COR-L47 (cell line): Measurements from ENCODE around the gene FRYL.
"Not testable (repeated sequence)": the region's sequence is repeated elsewhere in the genome, so short reads cannot be mapped to it uniquely, and the experiment has no call there.

Source experiments
- DNase-seq: peaks from one replicate; lab custom pipeline; 2025; lab: John Stamatoyannopoulos, UW

Gene FRYL

DNA sequence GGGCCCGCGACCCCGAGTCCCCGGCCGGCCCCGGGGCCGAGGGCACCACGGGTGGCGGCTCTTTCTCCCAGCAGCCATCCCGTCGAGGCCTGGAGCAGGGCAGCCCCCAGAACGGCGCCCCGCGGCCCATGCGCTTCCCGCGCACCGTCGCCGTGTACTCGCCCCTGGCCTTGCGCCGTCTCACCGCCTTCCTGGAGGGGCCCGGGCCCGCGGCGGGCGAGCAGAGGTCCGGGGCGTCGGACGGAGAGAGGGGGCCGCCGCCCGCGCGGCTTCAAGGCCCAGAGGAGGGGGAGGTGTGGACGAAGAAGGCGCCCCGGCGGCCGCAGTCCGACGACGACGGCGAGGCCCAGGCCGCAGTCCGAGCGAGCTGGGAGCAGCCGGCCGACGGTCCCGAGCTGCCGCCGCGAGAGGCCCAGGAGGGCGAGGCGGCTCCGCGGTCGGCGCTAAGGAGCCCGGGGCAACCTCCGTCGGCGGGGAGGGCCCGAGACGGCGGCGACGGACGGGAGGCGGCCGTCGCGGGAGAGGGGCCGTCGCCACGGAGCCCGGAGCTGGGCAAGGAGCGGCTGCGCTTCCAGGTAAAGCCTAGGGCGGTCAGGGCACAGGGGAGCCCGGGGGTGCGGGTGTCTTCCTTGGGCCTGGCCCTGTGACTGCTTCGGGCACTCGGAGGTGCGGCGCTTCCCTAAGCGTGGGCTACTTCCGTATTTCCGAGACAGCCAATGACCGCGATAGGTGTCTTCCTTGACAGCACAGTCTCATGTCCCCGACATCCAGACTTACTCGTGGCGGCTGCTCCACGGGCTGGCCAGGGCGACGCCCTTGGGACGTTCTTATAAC, 289.2 kb downstream of the FRYL start:
- DNase-seq = no peak

DNA sequence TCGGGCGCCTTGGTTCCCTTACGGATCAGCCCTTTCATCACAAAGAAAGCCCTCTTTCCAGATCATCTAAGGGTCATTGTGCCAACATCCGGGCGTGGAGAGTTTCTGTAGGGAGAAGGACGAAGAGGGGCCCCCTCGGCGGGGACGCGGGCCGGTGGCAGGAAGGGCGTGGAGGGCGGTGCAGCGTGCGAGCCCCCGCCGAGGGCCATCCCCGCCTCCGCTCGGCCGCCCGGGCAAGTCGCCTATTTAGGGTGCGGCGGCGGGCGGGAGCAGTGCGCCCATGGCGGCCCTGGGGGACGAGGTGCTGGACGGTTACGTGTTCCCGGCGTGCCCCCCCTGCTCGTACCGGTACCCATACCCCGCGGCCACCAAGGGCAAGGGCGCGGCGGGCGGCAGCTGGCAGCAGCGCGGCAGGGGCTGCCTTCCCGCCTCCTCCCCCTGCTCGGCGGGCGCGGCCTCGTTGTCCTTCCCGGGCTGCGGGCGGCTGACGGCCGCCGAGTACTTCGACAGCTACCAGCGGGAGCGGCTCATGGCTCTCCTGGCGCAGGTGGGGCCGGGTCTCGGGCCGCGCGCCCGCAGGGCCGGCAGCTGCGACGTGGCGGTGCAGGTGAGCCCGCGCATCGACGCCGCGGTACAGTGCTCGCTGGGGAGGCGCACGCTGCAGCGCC, 289.9 kb downstream of the FRYL start, which contains the start of gene ZAR1:
Gene ZAR1, plus strand, starts transcription at position 241 of the 668 bp plus-strand sequence. Its CDS starts 40 bp downstream, at position 281.
- DNase-seq = peak; percentile 11

DNA sequence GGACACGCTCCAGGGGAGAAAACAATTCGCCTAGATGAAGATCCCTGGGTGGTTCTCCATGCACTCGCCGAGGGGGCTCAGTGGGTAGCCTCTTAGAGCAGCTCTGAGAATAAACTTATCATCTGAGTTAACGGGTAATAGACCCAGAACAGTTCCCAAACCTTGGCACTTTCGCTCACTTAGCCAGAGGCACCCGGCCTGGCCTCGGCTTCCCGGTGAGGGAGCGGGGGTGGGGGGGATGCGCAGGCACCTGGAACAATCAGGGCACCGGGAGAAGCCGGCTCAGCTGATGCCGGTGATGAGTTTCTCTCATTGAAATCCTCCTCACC, 290.4 kb downstream of the FRYL start:
- no peak for DNase-seq

DNA sequence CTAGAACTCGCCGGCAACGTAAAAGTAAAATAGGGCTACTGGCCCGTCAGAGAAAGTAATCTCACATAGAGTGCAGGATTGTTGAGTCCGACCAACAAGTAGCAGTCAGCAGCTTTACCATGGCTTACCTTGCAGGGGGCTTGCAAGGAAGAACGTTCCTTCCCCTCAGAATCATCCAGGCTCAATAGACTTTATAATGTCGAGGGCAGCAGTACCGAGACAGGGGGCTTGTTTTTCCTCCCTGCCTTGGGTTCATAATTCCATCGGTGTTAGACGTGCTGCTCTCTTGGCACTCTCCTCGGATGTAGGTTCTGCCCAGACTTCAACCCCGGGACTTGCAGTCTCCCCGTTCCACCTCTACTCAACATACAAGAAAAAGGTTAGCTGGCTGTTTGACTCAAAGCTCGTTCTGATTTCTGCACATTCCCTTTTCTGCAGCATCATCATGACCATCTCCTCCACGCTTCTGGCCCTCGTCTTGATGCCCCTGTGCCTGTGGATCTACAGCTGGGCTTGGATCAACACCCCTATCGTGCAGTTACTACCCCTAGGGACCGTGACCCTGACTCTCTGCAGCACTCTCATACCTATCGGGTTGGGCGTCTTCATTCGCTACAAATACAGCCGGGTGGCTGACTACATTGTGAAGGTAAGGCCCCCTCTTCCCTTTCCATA, 295.4 kb downstream of the FRYL start:
- no peak for DNase-seq

DNA sequence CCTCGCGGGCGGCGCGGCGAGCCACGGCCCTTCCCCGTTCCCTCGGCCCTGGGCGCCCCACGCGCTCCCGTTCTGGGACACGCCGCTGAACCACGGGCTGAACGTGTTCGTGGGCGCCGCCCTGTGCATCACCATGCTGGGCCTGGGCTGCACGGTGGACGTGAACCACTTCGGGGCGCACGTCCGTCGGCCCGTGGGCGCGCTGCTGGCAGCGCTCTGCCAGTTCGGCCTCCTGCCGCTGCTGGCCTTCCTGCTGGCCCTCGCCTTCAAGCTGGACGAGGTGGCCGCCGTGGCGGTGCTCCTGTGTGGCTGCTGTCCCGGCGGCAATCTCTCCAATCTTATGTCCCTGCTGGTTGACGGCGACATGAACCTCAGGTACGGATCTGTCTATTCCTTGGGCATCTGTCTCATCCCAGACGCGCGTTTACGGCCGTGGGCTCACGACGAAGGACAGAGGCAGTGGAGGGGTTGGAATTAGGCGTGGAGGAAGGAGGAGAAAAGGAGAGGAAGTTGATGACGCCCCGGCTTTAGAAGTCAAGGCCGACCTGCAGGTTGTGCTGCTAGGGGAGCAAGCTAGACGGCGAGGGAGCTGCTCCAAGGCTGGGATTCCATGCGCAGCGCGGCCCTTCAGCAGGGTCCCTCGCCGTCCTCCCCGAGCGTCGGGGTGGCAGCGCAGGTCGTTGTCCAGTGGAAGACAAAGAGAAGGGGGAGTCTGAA, 296.1 kb downstream of the FRYL start:
- DNase-seq = peak; percentile 0

DNA sequence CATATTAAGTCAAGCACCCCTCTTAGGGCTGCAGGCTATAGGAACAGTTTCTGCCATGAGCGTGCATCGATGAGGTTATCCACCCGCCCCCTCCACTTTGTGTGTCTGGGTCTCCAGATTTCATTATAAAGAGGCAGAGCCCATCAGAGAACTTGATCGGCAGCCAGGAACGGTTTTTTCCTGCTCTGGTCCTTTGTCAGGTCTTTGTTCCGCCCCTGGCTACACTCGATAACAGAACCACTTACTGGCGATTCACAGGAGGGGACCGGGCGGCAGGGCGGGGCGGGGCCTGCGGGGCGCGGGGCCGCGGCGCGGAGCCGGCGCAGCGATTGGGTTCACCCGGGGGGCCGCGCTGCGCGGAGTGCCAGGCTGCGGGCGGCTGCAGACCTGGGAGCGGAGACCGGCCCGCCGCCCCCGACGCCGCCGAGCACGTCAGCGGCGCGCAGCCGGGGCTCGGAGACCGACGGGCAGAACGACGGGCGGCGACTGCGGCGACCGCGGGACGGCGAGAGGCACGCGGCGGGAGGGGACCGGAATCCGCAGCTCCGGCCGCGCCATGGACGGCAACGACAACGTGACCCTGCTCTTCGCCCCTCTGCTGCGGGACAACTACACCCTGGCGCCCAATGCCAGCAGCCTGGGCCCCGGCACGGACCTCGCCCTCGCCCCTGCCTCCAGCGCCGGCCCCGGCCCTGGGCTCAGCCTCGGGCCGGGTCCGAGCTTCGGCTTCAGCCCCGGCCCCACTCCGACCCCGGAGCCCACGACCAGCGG, 296.9 kb downstream of the FRYL start, which contains the start of gene SLC10A4:
Gene SLC10A4, plus strand, starts transcription at position 338 of the 771 bp plus-strand sequence. Its CDS starts 219 bp downstream, at position 557.
- DNase-seq = peak; percentile 40

DNA sequence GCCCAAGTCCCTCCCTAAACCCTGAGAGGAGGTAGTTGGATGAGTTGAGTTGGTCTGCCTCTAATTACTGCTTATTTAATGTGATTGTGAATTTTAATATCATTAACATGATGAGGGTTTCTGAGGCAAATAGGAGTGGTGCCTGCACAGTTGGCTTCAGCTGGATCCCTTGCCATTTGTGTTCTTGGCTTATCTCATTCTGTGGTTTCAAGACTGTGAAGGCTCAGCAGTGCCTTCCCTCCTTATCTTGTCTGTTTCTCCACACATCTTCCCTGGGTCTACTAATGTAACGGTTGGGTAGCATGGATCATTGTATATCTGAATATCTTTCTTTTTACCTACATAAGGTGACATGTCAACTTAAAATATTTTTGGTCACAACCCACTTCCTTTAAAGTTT, 298.5 kb downstream of the FRYL start:
- DNase-seq = no peak

DNA sequence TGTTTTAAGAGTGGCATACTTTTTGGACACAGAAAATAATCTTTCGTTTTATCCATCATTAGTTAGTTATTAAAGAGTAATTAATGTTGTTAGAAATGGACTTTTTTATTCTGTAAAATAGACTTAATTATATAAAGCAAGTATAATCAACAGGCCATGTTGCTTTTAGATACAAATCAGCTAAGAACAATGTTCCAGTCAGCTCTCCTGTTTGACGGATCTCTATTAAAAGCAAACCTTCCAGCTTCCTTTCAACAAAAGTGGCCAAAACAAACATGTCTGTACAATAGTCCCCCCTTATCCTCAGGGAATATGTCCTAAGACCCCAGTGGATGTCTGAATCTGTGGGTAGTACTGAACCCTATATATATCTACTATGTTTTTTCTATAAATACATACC, 301.8 kb downstream of the FRYL start:
- no peak for DNase-seq

DNA sequence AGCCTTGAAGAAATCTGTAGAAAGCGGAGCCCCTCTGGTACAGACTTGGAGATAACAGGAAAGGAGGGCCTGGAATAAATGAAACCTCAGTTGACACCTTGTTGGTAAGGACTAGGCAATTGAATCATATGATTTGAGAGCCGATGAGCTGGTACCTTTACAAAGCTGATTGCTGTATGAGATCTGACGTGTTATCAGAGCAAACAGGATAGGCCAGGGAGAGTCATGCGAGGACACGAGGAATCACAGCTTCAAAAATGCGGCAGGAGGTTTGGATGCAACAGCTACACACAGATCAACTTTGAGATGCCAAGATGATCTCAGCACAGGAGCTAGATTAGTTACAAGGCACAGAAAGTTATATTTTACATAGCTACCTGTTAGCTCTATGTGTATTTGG, 304.3 kb downstream of the FRYL start:
- DNase-seq = no peak

DNA sequence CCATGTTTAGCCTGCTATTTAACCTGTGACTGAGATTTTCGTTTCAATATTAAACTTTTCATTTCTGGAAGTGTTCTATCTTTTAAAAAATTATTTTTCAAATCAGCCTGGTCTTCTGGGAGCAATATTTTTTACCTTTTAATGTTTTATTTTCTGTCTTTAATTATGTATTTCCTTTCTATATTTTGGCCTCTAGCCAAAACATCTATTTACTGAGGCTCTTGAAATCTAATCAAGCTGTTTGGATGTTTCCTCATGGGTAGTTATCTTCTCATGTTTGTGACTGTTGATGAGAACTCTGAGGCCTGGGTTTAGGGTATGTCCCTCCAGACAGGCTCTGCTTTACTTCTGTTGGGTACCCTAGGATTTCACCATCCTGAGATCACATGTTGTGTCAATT, 307.3 kb downstream of the FRYL start:
- DNase-seq = peak; percentile 20

DNA sequence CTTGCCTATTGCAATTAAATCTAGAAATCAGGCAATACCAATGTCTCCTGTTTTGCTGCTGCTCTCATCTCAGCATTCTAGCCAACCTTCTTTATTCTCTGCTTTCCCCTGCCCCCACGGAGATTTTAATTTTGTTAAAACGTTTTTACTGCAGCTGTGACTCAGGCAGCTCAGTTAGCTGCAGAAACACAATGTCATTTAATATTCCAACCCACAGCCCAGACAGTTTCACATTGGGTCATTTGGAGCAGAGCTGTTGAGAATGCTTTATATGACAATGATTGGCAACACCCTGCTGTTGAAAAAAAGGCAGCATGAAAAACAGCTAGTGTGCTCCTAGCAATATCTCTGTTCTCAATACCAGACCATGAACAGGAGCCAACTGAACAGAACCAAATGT, 309.5 kb downstream of the FRYL start:
- DNase-seq = no peak

DNA sequence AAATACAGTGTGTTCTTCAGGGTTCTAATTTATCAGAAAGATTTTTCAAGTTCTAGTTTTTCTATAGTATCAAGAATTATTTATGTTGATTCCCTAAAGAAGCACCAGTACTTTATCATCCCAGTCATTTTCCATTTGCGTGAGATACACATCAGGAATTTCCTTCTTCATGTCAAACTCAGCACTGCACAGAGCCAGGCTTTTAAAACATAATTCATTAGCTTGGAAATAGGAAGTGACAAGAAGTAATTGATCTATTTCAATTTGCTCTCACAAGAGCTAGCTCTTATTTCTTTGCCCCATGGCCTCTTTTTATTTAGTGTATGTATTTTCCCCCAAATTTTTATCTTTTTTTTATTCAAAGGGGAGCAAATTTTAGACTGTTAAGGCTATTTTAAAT, 309.9 kb downstream of the FRYL start:
- DNase-seq = no peak

DNA sequence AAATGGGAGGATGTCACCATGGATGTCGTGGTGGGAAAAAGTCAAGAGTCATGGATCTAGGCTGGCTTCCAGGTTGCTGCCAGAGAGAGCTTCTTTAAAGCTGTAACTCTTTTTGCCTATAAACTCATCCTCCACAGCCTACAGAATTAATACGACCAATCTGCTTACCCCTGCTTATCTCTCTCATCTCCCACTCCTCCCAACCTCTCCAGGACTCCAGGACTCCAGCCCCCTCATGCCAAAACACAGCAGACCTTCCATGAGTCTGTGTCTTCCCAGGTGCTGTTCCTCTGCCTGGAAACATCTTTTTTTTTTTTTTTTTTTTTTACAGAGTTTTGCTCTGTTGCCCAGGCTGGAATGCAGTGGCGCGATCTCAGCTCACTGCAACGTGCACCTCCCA, 312.2 kb downstream of the FRYL start:
- no peak for DNase-seq

DNA sequence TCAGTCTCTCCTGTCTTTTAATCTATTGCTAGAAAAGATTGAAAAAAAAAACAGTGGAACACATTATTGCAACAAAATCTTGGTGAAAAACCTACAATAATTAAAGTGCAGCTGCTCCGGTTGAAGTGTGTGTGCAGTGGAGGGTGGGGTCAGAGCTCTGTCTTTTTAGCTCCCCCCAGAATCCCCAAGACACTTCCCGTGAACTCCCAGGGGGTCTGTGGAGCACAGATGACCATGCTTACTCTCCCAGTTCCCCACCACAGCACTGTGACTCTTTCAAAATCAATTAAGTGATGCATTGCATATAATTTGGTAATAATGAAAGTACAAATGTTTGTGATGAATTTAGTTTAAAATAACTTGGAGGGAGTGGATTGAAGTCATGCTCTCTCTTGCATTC, 312.6 kb downstream of the FRYL start:
- no peak for DNase-seq

DNA sequence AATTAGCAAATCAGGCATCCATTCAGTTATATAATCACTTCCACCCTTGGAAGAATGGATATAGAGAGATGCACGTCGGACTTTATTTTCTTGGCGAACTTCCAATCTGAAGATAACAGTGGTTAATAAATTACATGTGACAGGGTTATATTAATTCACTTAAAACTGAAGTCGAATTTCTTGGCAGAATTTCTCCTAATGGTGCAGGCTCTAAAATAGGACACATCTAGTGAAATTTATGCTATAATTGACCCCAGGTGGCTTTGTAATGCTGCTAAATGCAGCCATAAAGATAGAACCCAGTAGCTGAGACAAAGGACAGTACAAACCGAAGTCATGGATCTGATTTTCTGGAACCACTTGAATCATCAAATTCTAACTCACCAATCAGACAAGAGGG, 317.7 kb downstream of the FRYL start:
- peak; percentile 61 for DNase-seq

DNA sequence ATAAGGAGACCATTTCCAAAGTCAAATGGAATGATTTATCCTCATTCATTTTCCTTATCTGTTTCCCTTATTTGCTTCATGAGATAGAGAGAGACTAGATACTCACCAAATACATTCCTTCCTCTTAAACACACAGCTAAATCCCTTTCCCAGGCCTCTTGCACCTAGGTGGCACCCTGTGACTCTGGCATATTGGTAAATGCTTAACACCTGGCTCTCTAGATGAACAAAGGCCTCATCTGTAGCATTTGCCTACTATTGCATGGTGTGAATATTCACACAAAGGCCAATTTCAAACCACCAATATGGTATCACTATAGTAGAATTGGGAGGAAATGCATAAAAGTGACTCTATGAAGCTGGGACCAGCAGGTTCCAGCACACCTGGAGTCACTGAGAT, 319.1 kb downstream of the FRYL start:
- no peak for DNase-seq

DNA sequence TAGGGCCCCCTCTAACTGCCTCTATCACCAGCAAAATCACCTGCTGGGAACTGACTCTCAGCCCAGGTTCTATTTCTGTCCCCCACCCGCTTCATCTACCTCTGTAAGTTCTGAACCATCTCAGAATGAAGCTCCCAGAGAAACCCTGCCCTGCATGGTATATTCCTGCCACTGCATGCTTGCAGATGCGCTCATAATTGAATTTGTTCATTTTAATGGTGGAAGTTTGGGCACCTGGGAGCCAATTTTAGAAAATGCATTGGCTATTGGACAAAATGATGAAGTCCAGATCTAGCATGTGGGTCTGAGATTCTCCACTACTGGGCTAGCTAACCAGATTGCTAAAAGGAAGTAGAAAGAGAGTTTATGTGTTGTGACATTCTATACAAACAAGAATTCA, 325.5 kb downstream of the FRYL start:
- DNase-seq = no peak

DNA sequence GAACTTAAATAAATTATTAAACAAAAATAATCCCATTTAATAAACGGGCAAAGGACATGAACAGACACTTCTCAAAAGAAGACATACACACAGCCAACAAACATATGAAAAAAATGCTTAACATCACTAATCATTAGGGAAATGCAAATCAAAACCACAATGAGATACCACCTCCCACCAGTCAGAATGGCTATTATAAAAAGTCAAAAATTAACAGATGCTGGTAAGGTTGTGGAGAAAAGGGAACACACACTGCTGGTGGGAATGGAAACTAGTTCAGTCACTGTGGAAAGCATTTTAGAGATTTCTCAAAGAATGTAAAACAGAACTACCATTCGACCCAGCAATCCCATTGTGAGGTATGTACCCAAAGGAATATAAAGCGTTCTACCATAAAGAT, 328.4 kb downstream of the FRYL start:
- not testable (repeated sequence) for DNase-seq

DNA sequence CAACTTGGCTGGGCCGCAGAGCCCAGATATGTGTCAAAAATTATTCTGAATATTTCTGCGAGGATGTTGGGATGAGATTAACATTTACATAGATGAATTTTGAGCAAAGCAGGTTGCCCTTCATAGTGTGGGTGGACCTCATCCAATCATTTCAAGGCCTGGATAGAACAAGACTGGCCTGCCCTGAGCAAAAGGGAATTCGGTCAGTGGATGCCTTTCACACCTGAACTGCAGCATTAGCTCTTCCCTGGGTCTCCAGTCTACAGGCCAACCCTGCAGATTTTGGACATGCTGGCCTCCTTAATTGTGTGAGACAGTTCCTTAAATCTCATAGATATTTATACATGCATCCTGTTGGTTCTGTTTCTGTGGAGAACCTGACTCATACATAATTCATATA, 329.3 kb downstream of the FRYL start:
- no peak for DNase-seq

DNA sequence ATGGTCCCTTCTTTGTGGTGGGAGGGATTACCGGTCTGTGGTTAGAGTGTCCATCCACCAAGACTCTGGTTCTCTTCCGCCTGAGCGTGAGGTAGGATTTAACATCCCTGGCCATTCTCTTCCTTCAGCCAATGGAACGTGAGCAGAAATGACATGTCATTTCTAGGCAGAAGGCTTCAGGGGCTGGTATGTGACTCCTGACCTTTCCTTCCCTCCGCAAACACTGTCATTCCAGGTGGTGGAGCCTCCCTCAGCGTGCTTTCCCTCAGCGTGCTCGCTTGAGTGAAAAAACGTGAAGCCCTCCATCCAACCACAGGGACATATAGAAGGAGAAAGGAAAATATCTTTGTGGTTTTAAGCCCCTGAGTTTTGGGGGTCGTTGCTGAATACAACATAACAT, 330.9 kb downstream of the FRYL start:
- DNase-seq = no peak
